Mesenteric fat pad (tissue), 1 donor: Measurements from ENCODE around the gene NBEA. TPM values are rescaled to one million over a fixed set of nuclear protein-coding genes. Genes with fewer than 3 reads are reported as not detected.

ENCODE experiments used
- DNase-seq: peaks from one replicate; pipeline ENCODE4 v3.0.0-alpha.2; 2020; ENCODE audit warnings: low spot score
- total RNA-seq: library from RNA; stranded (reverse); fragmentation: NEBNext Ultra II Directional; extraction: Animal tissue kit (Norgen Biotek cat#: 25700); gene quantifications from one replicate; pipeline ENCODE4 v1.2.1, GENCODE V29; 2021
- donor health status: DM: yes; HTN: yes; CAD: no.

The NBEA gene
- total RNA-seq, 1 donor from 2014 or later, result 3.7 TPM

DNA sequence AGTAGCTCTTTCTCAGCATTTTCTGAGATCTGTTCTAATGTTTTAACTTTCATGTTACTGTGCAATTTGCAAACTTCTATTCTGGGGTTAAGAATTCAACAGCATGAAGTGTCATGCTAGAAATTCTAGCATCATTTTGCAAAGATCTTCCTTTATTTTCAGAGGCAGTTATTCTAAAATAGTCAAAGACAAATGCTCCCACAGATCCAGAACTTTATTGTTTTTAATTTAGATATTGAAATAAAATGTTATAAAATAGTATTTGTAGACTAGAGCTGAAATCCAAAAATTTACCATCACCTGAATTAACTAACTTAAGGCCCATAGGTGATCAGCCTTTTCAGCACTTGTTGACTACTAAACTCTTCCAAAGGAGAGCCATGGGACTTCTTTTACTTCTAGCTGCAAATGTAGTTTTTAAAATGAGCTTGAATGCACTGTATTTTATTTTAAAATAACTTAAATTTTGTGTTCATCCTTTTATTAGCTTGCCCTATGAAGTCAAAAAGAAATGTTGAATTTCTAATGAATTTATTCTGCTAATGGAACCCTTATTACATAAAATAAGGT, 531.2 kb downstream of the NBEA start:
- DNase-seq, result no peak

DNA sequence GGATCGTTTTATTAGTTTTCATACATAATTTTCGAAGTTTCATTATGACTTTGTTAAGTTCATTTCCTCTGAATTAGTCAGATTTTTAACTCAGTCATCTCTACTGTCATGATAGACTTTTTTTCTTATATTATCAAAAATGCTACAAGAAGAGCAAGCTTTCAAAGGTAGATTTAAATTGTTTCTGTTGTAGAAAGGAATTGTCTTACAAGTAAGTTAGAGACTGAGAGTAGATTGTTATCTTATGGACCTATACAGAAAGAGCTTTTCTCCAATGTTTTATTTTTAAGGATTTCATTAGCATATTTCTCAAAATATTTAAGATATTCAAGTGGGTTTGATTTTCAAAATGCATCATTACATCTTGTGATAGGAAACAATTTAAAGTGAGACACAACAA, 531.7 kb downstream of the NBEA start:
- no peak for DNase-seq

DNA sequence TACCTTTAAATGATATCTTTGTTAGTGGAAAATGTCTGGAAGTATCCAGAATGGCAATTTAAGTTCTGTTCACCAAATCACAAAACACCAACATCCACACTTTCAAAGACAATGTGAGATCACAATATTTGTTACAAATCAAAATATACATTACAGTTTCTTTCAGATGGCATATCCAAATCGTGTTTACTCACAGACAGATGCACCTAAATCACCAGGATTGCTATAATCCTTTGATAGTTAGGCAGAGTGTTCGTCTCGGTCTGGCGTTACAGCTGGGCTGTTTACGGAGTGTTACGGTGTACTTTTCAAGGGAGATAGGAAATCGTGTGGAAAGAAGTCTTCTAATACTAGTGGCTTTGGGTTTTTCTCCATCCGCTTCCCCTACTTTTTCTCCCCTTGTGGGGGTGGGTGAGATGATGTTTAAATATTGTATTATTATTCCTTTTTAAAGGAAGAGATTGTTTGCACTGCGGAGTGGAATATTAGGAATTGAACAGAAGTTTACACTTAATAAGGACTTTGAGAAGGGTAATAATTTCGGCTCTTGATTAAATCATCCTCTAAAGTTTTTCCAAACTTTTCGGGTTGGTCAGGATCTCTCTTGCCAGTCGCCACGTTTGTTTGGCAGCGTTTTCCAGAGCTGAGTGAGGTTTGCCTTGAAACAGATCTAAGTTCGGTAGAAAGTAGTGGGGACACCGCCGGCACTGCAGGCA, 532.6 kb downstream of the NBEA start:
- DNase-seq, result no peak

DNA sequence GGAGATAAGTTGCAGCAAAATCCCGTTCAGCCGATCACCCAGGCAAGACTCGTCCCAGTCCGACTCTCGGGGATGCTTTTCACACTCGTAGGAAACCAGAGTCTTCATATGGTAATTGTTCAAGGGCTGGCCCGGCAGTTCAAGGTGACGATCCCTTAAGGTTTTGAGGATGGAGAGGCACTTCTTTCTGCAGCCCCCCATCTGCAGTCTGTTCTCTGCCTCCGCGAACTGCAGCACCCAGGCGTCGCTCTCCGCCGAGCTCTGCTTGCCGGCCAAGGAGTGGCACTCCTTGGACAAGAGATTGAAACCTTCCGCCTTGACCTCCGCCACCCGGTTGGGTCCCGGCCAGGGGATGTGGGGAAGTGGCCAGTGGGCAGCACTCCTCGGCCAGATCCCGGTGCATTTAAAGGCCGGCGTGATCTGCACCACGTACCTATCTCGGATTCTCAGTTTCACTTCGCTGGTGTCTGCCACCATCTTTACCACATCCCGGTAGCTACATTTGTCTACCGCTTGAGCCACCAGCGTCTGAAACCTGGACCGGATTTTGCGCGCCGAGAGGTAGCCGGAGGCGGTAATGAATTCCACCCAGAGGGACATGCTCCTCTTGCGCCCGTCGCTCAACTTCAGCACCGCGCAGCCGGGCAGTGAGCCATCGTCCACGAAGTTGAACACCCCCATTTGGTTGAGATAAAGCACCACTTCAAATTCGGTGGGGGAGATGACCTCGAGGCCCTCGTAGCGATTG, 533.3 kb downstream of the NBEA start:
- no peak for DNase-seq

DNA sequence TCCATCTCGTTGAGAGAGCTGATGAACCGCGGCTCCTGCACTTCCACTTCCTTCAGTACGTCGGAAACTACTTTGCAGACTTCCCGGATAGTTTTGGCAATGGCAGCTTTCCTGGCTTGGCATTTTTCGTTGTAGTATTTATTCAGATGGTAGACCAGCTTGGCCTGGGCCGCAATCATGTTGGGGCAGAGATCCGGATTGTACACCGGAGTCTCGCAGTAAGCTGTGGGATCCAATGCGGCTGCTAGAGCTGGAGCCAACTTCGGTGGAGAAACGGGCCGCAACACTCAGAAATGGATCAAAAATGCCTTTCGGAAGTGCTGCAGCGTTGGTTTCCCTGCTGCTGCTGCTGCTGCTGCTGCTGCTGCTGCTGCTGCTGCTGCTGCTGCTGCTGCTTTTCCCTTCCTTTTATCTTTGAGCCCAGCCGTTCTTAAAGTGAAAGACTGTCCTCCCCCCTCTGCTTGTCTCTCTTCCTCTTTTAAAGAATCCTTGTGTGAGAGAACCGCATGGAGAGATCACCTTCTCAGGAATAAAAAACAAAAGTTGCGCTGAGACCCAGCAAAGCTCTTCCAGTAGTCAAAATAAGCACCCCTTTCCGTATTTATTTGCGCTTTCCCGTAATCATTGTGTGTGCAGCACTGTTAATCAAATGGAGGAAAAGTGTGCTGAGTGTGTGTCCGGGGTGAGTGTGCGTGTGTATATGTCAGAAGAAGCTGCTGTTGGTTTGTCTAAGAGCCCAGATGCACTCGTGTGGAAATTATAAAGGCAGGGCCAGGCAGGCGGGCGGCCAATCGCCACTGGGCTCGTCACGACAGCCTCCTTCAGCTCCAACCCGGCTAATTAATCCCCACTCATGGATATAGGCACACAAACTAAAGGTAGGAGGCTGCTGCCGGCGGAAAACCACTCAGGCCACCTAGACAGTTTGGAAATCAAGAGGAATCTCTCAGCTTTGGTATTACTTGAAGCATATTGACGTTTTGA, 534.2 kb downstream of the NBEA start, which contains the start of gene MAB21L1:
Gene MAB21L1, minus strand, starts transcription at position 730 of the 984 bp plus-strand sequence. Its CDS starts 551 bp downstream, at position 179.
- no peak for DNase-seq

DNA sequence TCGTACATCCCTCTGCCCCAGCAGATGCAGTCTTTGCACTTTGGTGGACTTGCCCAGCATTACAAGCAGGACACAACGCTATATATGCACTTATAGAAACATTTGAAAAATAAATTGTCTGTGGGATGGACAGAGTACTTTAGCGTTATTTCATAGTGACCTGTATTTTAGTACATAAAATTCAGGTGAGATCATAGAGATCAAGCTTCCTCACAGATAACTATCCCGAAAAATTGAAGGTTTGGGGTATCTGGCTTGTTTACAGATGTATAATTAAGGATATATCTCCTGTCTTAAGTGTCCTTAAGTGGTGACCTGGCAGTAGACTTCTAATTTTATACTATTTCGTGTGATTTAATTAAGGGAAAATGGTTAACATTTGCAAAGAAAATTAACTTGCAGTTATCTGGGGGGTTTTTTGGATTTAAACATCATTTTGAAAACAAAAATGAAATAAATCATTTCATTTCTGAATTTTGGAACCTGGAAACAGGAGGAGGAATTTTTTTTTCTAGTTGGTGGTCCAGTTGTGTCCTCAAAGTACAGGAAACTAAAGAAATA, 535.4 kb downstream of the NBEA start:
- no peak for DNase-seq

DNA sequence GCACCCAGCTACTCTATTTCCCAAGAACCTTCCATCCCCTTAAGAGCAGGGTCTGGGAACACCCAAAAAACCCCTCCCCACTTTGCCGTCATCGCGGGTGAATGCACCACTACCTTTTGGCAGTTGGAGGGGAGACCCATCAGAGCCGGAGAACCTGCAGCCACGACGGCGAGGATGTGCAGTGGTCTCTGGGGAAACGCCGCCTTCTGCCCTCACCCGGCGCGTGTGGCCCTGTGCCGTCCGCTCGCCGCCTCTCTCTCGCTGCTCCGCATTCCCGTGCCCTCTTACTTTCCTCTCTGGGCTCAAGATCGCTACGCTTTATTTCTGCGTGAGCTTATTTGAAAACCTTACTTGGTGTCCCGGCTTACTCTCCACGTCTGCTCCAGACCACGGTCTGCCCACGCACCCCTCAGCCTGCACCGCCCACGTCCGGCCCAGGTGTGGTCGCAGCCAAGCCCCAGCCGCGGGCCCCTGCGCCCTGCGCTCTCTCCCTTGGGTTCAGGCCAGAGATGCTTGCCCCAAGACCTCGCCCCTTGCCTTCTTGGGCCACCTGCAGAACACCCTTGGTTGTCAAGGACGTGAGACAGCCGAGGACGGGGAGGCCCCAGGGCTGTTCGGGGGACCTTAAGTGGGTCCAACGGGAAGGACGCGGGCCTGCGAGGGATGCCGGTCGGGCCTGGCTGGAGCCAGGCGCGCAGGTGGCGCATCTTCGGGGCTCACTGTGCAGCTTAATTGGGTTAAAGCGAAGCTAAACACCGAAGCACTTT, 536.4 kb downstream of the NBEA start:
- DNase-seq, result no peak

DNA sequence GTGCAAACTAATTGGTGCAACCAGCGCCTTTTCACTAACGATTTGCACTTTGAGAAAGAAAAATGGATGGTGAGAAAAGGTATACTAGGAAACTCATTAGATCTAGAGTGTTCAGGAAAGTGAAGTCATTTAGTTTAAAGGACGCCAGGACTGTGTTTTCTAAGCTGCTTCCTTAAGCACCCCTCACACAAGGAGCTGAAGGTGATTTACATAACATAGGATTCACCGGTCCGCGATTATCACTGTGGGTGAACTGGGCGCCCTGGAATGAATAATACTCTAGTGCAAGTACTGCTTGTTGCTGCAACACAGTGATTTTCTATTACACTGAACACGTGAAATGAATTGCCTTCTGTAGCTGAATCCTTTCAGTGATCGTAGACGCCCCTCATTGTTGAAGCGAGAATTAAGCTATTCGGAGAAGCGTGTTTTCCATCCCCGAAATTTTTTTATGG, 537.0 kb downstream of the NBEA start:
- no peak for DNase-seq

DNA sequence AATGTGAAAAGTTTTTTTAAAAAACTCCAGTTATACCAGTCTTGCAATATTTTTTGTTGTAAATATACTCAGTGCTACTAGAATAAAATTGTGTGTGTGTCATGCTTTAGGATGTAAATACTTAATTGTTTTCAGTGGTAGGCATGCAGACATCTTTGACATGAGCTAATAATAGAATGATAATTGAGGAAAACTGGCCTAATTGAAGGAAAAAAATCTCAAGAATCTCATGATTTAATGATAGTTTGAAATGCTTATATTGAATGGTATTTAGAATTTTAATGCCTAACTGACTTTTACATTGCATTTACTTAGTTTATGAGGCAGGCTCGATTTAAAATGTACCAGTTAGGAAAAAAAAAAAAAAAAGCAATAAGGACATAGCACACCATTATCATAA, 537.6 kb downstream of the NBEA start:
- no peak for DNase-seq

DNA sequence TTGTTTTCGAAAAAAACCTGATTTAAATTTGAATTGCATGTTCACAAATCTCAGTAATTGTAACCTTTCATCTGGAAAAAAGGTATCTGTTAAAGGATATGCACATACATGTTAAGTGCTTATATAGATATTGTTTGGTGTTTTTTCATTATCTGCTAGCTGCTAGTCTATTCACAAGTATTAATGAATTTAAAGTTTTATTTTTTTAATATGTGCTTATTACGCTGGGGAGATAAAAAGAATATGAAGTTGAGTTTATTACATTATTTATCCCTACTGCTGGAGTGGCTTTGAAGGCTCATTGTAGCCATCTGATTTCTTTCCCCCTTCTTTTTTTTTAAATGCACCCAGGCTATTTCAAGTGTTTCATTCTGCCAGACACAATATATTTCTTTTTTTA, 538.3 kb downstream of the NBEA start:
- DNase-seq, result no peak

DNA sequence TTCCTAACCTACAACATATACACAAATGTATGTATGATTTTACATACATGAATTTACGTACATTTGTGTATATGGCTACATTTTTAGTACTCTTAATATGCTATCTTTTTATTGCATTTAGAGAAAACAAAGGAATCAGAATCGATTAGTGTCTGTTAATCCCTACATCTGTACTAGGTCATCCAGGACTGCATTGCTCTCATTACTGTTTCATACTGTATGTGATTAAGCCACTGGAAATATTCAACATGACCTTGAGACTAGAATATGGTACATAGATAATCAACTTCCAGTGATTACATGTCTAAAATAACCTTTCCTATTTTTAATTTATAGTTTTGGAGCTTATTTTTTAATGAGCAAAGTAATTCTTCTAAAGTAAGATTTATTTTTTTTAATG, 539.7 kb downstream of the NBEA start:
- DNase-seq, result no peak

DNA sequence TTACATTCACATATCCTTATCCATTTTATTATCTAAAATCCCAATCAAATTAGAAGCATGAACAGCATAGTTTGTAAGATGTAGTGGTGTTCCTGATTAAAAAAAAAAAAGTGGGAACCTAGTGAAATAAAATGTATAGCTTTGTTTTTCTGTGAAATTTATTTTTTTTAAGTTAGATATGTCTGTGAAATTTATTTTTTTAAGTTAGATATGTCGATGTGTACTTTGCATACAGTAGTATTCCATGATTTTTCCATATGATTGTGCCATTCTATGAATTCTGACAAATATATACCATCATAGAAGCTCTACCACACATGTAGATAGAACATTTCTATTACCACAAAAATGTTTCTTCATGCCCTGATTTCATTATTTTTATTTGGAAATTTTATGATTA, 540.5 kb downstream of the NBEA start:
- no peak for DNase-seq

DNA sequence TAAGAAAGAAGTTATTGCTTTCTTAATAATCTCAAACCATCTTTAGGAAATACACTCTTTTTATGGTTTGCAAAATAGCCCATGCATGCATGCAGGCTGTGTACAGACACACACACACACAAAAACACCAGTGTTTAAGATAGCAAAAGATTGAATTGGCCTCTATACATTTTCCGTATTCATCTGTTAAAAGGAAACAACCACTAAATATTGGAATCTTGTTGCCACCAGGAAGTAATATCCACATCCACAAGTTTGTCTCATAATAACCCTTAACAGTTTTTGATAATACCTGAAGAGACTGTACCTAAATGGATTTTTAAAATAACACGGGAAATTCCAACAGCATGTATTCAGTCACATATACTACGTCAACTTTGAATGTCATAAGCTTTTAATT, 541.7 kb downstream of the NBEA start:
- DNase-seq, result no peak

DNA sequence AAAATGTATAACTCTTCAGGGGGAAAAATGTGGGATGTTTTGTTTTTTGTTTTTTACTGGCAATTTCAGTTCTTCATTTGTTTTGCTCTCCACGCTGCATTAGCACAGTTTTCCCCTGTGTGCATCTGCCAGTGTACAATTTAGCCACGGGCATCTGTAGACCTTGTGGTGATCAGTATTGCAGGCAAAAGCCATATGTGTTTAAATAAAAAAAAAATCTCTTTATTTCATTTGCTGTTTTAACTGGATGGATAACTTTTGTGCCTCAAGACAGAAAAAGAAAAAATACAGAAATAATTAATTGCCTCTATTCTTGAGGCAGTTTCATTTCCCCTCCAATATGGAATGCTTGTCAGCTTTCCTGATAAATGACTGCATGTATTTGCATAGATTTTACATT, 542.3 kb downstream of the NBEA start:
- no peak for DNase-seq

DNA sequence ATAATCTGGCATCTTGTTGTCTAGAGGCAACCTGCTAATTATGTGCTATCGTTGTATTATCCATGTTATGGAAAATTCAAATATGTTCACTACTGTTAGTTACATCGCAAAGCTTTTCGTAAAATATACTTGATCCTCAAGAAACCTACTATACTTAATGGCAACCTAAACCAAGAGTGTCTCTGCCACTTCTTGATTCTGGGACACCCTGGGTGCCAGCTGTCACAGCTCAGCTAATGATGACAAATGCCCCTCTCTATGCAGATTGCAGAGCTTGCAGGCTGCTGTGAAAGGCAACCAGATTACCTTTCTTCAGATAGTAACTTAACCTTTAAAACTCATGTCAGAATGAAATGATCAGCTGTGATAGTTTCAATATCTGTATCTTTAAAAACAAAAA, 543.4 kb downstream of the NBEA start:
- DNase-seq, result no peak

DNA sequence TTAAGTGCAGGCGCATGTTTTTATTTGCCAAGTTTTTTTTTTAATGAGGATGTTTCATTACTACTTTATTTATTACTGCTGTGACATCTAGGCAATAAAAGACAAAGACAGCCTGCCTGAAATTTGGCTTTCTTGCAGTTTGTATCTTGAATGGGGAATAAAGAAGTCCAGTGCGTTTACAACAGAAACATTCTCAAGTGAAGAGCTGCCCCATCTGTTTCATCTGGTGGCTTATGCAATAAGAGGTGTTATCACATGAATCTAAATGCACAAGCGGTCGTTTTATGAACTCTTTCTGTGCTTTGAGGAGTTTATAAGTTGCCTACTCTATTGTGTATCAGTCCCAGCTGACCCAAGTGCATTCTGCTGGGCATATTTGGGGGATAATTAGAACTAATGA, 547.0 kb downstream of the NBEA start:
- no peak for DNase-seq

DNA sequence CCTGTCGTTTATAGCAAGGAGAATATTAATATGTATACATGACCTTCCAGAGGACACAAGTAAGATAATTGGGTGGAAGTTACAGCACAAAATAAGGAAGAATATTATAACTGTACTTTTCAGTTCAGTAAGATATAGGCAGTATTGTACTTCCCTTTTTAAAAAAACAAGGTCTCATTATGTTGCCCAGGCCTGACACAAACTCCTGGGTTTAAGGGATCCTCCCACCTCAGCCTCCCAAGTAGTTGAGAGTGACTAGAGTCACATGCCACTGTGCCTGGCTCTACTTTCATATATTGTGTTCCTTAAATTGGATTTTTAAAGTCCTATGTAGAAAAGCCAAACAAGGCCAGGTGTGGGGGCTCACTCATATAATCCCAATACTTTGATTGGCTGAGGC, 553.9 kb downstream of the NBEA start:
- no peak for DNase-seq

DNA sequence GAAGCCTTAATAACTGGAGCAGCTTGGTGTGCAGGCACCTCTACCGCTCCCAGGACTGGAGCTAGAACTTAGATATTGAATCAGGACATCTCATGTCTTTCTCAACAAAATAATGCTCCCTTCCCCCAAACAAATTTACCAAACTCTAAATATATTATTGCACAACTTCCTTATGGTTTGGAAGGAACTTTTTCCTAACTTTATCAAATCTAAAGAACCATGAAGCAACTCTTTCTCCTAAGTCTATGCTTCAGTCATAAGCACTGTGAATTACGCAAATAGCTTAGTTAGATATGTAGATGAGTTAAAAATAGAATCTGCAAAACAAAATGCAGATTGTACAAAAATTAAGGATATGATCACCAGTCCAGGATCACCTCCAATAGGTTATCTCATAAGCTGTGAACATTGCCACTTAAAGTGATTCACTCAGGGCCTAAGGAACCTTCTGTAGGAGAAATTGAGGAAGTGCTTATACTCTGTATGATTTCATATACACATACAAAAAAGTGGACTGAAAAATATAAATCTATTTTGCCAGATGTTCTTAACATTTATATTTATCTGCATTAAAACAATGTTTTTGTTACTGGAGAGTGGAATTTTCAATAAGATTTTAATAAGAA, 554.8 kb downstream of the NBEA start:
- no peak for DNase-seq

DNA sequence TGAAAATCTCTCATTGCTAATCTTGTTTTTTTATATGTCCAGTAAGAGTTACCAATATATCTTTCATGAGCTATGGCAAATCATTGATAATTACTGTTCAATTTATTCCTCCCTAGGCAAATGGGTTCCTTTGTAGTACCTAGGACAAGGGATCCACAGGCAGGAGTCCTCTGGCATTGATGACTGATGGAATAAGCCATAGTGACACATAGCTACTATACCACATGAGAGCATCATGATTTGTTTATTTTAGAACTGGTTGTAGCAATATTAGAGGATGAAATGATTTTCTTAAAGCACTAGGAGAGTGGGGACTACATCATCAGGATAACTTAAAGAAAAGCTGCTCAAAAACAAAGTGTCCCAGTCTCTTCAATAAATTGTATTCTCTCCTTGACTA, 556.2 kb downstream of the NBEA start:
- DNase-seq, result no peak

DNA sequence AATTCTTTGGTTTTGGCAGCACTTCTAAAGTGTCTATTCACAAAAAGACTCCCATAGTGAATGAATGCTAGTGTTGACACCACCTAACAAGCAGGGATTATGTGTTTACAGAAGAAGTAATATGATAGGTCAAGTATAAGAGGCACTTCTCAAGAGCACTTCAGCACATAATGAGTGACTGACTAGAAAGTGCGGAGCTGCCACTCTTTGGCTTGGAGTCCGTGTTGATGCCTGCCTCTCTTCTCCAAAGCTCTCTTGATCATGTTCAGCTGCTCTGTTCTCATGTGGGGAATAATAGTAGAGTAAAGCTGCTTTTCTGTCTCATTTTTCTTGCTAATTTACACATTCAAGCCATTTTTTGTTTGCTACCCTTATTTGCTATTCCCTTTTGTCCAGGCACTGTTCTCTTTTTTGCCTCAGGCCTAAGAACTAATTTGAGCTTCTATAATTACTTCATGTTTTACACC, 557.2 kb downstream of the NBEA start:
- DNase-seq, result no peak
